RWPE1 (cell line): Measurements from ENCODE around the gene CDC7.

Experiments
- CTCF ChIA-PET: fragments of 350-600 bp; sonication (Branson Sonifier 250); formaldehyde crosslinking; extraction: SDS; loops from one replicate; lab custom pipeline; 2021; lab: Yijun Ruan, JAX
- POLR2A ChIA-PET: fragments of 400-600 bp; formaldehyde crosslinking; extraction: SDS; loops from one replicate; lab custom pipeline; 2020; ENCODE audit warnings: antibody characterized with exemption; ENCODE audit not compliant: low non-redundant PET; lab: Yijun Ruan, JAX
- DNase-seq: peaks from one replicate; pipeline ENCODE4 v3.0.0; 2012; ENCODE audit warnings: low spot score
- H3K27ac ChIP-seq: fragments of 450-650 bp; 2 replicates; pipeline ENCODE4 v1.5.1; 2017
- TF ChIP-seq, protein P1 (sequence below): fragments of 450-650 bp; conservative IDR thresholded peaks from 2 replicates; pipeline ENCODE4 v1.5.1; 2017; ENCODE audit warnings: low read depth, mild to moderate bottlenecking

Gene CDC7

DNA sequence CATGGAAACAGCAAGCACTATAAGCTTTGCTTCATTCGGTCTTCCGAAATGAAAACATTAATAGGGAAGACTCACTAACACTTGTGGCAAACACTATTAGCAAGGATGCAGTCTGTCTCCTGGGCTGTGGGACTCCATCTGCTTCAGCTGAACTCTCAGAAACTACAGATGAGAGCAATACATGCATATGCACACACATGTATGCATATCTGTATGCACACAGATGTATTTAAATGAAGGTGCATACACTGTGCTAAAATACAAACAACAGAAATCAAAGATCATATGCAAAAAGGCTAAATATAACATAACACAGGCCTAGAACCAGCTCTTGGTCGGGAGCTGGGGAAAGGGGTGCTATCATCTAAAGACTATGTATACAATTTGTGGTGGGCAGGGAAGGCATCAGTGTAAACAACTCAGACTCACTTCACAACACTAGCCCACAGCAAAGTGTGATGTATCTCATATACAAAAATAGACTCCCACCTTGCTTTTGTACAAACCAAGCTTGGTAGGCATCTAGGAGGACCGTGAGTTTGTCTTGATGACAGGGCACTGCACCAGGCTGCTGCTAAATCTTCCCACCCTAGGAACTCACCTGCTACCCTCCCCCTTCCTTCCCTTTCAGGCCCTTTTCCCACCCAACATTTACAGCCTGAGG is 32.8 kb downstream of the CDC7 start:
- no peak overlapping the region for H3K27ac ChIP-seq
- ChIA-PET POLR2A (no interaction called here), CTCF (no interaction called here)
- TF ChIP-seq, protein P1, sequence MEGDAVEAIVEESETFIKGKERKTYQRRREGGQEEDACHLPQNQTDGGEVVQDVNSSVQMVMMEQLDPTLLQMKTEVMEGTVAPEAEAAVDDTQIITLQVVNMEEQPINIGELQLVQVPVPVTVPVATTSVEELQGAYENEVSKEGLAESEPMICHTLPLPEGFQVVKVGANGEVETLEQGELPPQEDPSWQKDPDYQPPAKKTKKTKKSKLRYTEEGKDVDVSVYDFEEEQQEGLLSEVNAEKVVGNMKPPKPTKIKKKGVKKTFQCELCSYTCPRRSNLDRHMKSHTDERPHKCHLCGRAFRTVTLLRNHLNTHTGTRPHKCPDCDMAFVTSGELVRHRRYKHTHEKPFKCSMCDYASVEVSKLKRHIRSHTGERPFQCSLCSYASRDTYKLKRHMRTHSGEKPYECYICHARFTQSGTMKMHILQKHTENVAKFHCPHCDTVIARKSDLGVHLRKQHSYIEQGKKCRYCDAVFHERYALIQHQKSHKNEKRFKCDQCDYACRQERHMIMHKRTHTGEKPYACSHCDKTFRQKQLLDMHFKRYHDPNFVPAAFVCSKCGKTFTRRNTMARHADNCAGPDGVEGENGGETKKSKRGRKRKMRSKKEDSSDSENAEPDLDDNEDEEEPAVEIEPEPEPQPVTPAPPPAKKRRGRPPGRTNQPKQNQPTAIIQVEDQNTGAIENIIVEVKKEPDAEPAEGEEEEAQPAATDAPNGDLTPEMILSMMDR = no peak
- DNase-seq = no peak

DNA sequence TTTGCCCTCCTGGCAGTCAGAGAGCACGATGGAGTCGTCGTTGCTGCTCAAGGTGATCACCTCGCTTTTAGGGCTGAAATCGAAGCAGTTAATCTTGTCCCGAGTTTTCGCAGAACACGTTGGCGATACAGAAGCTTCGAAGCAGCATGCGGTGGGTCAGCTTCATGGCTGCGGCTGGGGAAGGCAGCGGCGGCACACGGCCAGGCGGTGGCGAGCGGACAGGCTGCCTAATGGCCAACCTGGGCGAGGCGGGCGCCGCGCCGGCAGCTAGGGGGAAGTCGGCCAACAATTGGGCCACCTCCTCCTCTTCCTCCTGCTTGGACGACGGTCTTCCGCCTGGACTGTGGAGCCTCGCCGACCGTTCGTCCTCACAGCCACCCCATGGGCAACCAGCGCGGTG is 34.8 kb downstream of the CDC7 start:
- TF ChIP-seq, protein P1 = no peak
- DNase-seq = no peak
- CTCF ChIA-PET = interaction anchor here (0.5 kb wide), 2 partner anchors 27 to 392 kb away, joined by 4 read pairs; no protein-coding TSS in a partner anchor
- no peak overlapping the region for H3K27ac ChIP-seq
- POLR2A ChIA-PET = no interaction called here

DNA sequence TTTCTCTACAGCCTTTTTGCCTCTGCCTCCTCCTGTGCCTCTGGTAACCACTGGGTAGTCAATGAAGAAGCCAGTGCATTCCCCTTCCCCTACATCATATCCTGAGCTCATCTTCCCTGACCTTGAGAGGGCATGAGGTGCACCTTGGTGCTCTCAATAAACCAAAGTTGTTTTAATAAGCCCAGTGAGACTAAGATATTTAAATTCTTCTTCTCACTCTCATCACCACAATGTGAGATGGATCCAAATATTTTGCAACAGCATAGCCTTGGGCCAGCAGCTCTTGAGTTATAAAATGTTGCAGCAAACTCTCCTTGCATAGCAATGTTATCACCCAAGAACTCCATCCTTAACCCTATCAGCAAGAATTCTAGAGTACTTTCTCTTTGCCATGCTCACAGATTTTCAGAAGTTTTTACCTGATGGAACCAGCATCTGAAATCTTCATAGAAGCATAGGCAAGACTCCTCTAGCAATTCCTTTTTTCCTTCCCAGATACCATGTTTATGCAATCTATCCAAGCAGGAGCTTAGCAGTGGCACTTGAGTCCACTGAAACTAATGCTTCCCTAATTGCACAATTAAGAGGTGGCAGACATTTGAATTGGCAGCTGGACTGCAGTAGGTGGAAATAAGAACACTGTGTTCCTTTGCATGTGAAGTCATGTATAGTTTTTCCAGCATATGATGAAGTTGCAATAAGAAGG is 36.8 kb downstream of the CDC7 start:
- CTCF ChIA-PET = no interaction called here
- H3K27ac ChIP-seq = peak overlapping the region; percentile 36; the same call in 1 of the 2 replicates
- TF ChIP-seq, protein P1 = no peak
- no peak for DNase-seq
- POLR2A ChIA-PET = no interaction called here

DNA sequence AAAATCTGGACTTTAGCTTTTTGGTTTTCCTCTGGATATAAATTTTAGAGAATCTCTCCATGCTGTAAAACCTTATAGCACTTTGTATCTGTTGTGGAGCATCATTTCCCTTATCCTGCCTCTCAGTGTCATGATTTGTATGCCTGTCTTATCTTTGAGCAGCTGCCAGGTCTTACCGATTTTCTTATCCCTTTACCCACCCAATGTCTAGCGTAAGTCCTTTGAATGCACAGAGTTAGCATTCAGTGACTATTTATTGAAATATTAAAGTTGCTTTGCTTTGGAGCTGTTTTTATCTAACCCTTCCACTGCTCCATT is 37.3 kb downstream of the CDC7 start:
- no peak overlapping the region for H3K27ac ChIP-seq
- ChIA-PET CTCF (no interaction called here), POLR2A (no interaction called here)
- TF ChIP-seq, protein P1 = no peak
- DNase-seq = no peak

DNA sequence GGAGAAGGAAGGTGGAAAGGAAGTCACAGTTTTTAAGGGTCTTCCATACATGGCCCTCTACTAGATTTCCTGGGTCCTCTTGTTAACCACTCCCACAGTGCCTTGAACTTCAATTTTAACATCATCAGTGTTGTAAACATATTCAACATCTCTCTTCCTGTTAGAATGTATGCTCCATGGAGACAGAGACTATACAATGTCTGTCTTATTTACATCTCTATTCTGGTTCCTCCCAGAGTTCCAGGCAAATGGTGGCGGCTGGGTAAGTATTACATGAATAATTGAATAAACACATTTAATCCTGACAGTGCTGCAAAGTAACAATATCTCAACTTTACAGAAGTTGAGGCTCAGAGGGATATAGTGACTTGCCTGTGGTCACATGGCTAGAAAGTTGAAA is 40.3 kb downstream of the CDC7 start:
- CTCF ChIA-PET = no interaction called here
- DNase-seq = no peak
- H3K27ac ChIP-seq = no peak overlapping the region
- TF ChIP-seq, protein P1 = no peak
- POLR2A ChIA-PET = no interaction called here

DNA sequence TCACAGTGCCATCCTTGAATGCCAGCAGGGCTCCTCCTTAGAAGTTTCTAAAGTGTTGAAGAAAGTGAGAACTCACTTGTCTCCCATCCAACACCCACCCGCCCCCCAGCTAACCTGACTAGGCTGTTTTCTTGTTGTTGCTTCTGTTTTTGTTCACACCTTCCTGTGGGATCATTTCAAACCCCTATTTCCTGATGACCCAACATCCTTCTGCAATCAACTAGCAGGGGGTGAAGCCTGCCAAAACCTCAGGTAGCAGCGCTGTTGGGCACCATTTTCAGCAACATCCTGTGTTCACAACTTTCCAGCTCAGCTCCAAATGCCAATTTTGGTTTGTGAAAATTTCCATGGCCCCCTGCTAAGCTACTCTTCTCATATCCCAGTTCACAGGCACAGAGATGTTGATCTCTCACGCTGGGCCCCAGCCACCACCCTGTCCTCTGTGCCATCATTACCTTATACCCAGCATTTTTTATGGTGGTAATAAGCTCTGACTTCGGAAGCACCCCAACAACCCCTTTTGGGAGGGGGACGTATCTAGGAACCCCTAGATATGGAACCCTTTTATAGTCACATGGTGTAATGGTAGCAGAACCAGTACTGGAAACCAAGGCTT is 41.4 kb downstream of the CDC7 start:
- H3K27ac ChIP-seq = no peak overlapping the region
- CTCF ChIA-PET = no interaction called here
- POLR2A ChIA-PET = no interaction called here
- TF ChIP-seq, protein P1 = no peak
- no peak for DNase-seq
